Astrocyte (in vitro differentiated cells and primary cell): Measurements from ENCODE around the gene DNLZ. TPM values are rescaled to one million over a fixed set of nuclear protein-coding genes. Genes with fewer than 3 reads are reported as not detected.
A peak's percentile ranks its signal among the peaks of the same experiment; 100 is the strongest.

ENCODE experiments used
- DNase-seq: peaks from one replicate; pipeline ENCODE4 v3.0.0-alpha.2; 2010; ENCODE audit warnings: low read depth
- FAIRE-seq: peaks from 2 replicates; lab custom pipeline; 2011; peaks lifted over from hg19 to GRCh38; lab: Jason Lieb, UNC
- H2AFZ ChIP-seq: 2 replicates; pipeline ENCODE4 v1.6.0; 2012; ENCODE audit warnings: low read depth, low read length, inconsistent platforms
- H3K27ac ChIP-seq: 2 replicates; pipeline ENCODE4 v1.5.1; 2011; ENCODE audit warnings: low read depth, low read length, inconsistent platforms
- H3K27me3 ChIP-seq: 2 replicates; pipeline ENCODE4 v1.6.0; 2011; ENCODE audit warnings: low read length, inconsistent platforms; ENCODE audit not compliant: insufficient read depth
- H3K36me3 ChIP-seq: 2 replicates; pipeline ENCODE4 v1.5.1; 2011; ENCODE audit warnings: low read length, inconsistent platforms; ENCODE audit not compliant: insufficient read depth
- H3K4me1 ChIP-seq: 2 replicates; pipeline ENCODE4 v1.5.1; 2011; ENCODE audit warnings: low read length, inconsistent platforms; ENCODE audit not compliant: insufficient read depth
- H3K4me2 ChIP-seq: 2 replicates; pipeline ENCODE4 v1.6.0; 2012; ENCODE audit warnings: low read length, inconsistent platforms
- H3K4me3 ChIP-seq: 2 replicates; pipeline ENCODE4 v1.5.1; 2011; ENCODE audit warnings: low read depth, mild to moderate bottlenecking, low read length, inconsistent platforms; ENCODE audit not compliant: insufficient read depth
- H3K79me2 ChIP-seq: 2 replicates; pipeline ENCODE4 v1.6.0; 2012; ENCODE audit warnings: mild to moderate bottlenecking, low read length, inconsistent platforms; ENCODE audit not compliant: insufficient read depth
- H3K9ac ChIP-seq: 2 replicates; pipeline ENCODE4 v1.6.0; 2012; ENCODE audit warnings: mild to moderate bottlenecking, low read length, inconsistent platforms
- H3K9me3 ChIP-seq: 2 replicates; pipeline ENCODE4 v1.5.1; 2012; ENCODE audit warnings: low read depth, mild to moderate bottlenecking, low read length, inconsistent platforms; ENCODE audit not compliant: insufficient read depth
- H4K20me1 ChIP-seq: 2 replicates; pipeline ENCODE4 v1.6.0; 2012; ENCODE audit warnings: low read length, inconsistent platforms; ENCODE audit not compliant: insufficient read depth
- H3K27ac Mint-ChIP-seq: one replicate; pipeline ENCODE4 v1.8.0; 2021; ENCODE audit warnings: mild to moderate bottlenecking, mixed read lengths; ENCODE audit not compliant: unreplicated experiment
- H3K27me3 Mint-ChIP-seq: one replicate; pipeline ENCODE4 v1.8.0; 2021; ENCODE audit warnings: low read depth, mixed read lengths; ENCODE audit not compliant: unreplicated experiment
- H3K36me3 Mint-ChIP-seq: one replicate; pipeline ENCODE4 v1.8.0; 2021; ENCODE audit warnings: low read depth, mixed read lengths; ENCODE audit not compliant: unreplicated experiment
- H3K4me1 Mint-ChIP-seq: one replicate; pipeline ENCODE4 v1.8.0; 2021; ENCODE audit warnings: low read depth, mixed read lengths; ENCODE audit not compliant: unreplicated experiment
- H3K4me3 Mint-ChIP-seq: one replicate; pipeline ENCODE4 v1.8.0; 2021; ENCODE audit warnings: mild to moderate bottlenecking, moderate library complexity, mixed read lengths; ENCODE audit not compliant: unreplicated experiment
- H3K9me3 Mint-ChIP-seq: one replicate; pipeline ENCODE4 v1.8.0; 2021; ENCODE audit warnings: mild to moderate bottlenecking, mixed read lengths; ENCODE audit not compliant: unreplicated experiment
- CTCF ChIP-seq: IDR thresholded peaks from 2 replicates; pipeline ENCODE4 v1.5.1; 2011; ENCODE audit warnings: low read depth, mild to moderate bottlenecking, inconsistent platforms, low read length, moderate library complexity; ENCODE audit not compliant: insufficient read depth
- EZH2 ChIP-seq: IDR thresholded peaks from 2 replicates; pipeline ENCODE4 v1.6.1; 2012; ENCODE audit warnings: mild to moderate bottlenecking, low read length, inconsistent platforms; ENCODE audit not compliant: insufficient read depth
- total RNA-seq: library from RNA; stranded (reverse); gene quantifications from 2 replicates; pipeline ENCODE4 v1.2.1, GENCODE V29; 2021

Gene DNLZ
- total RNA-seq, 1 donor from 2014 or later = 17.4 TPM

GRCh38 chr9:136326061-136326760 is 37.3 kb downstream of the DNLZ start:
- FAIRE-seq (no peak), DNase-seq (peak; percentile 70)
- Mint-ChIP-seq H3K9me3 (no peaks in the 10 kb centered on the region), H3K36me3 (peaks cover 3% of the 10 kb centered on the region), H3K27ac (peak overlapping the region; percentile 34), H3K27me3 (peaks cover 8% of the 10 kb centered on the region), H3K4me3 (no peak overlapping the region), H3K4me1 (peaks cover 11% of the 10 kb centered on the region)
- TF ChIP-seq CTCF (no peak), EZH2 (no peak)
- Histone ChIP-seq H3K27ac (peak overlapping the region; percentile 59), H3K4me3 (no peak overlapping the region), H3K27me3 (no peaks in the 10 kb centered on the region), H3K79me2 (peaks cover 34% of the 10 kb centered on the region), H3K9me3 (no peaks in the 10 kb centered on the region), H3K4me2 (peak overlapping the region; percentile 98), H4K20me1 (peaks cover 33% of the 10 kb centered on the region), H3K36me3 (no peaks in the 10 kb centered on the region), H2AFZ (peak overlapping the region; percentile 73), H3K9ac (peak overlapping the region; percentile 75), H3K4me1 (peaks cover 32% of the 10 kb centered on the region)

- H3K79me2 ChIP-seq = peaks cover 26% of the 10 kb centered on the region
- H3K27me3 ChIP-seq = no peaks in the 10 kb centered on the region
- H3K36me3 Mint-ChIP-seq = peaks cover 3% of the 10 kb centered on the region
- H3K9me3 ChIP-seq = no peaks in the 10 kb centered on the region
- FAIRE-seq (no peak), DNase-seq (no peak)
- H3K9ac ChIP-seq = no peak overlapping the region
- no peaks in the 10 kb centered on the region for H3K36me3 ChIP-seq
- H3K27me3 Mint-ChIP-seq = peaks cover 8% of the 10 kb centered on the region
- H4K20me1 ChIP-seq = peaks cover 24% of the 10 kb centered on the region
- no peak overlapping the region for H3K27ac ChIP-seq
- no peak overlapping the region for H3K4me2 ChIP-seq
- peaks cover 7% of the 10 kb centered on the region for H3K4me1 Mint-ChIP-seq
- H3K4me3 ChIP-seq = no peak overlapping the region
- no peak overlapping the region for H2AFZ ChIP-seq
- no peak overlapping the region for H3K4me3 Mint-ChIP-seq
- H3K9me3 Mint-ChIP-seq = peaks cover 8% of the 10 kb centered on the region
- H3K27ac Mint-ChIP-seq = no peak overlapping the region
- TF ChIP-seq CTCF = no peak
- peaks cover 32% of the 10 kb centered on the region for H3K4me1 ChIP-seq
Measured at GRCh38 chr9:136325358-136325757, 38.2 kb downstream of the DNLZ start.
